Measurements from ENCODE around the gene TNFRSF13B. TPM values are rescaled to one million over a fixed set of nuclear protein-coding genes. Genes with fewer than 3 reads are reported as not detected.

TNFRSF13B gene
- total RNA-seq, result not detected in 2 replicates

GRCh38 chr17:16971458-16972338 is at the start of gene TNFRSF13B:
TSS of gene TNFRSF13B (minus strand) at chr17:16972118. CDS start at chr17:16972075, 43 bp downstream.

Other genes with a start within 250 kb of the TNFRSF13B start
- gene MPRIP, start 70.3 kb upstream of the TNFRSF13B start, total RNA-seq, result 107 and 118 TPM in 2 replicates
- gene PLD6, start 234.2 kb upstream of the TNFRSF13B start, total RNA-seq, result 0.78 and 2.1 TPM in 2 replicates